ENCODE results near the gene GORASP2. TPM values are rescaled to one million over a fixed set of nuclear protein-coding genes. Genes with fewer than 3 reads are reported as not detected.

The GORASP2 gene
- polyA plus RNA-seq, 1 of the 3 experiments (the other 2 are of a cell fraction) = 127 TPM

DNA sequence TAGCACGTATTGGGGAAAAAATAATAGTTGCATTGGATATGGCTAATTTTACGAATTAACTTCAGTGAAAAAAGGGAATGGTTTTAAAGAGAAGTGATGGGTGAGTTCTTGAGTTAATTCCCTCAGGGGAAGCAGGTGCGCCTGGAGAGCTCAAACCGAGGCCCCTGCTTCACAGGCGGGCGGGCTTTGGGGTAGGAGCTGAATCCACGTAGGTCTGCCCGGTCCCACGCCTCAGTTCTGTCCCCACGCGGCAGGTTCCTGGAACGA is 44.1 kb downstream of the GORASP2 start:
- Histone ChIP-seq H3K79me2 (ENCODE audit: insufficient read depth) (no peaks in the 10 kb centered on the region), H2AFZ (ENCODE audit: low read depth) (peak overlapping the region; percentile 60; the same call in 1 of the 2 replicates), H3K36me3 (replicated peaks in 1 of 2; ENCODE audit: control insufficient read depth in 1 of 2, insufficient read depth in 2 of 2, low read length in 1 of 2) (peaks cover 0 to 2% of the 10 kb centered on the region in 2 experiments), H3K27ac (ENCODE audit: low read depth in 2 of 2, low read length in 1 of 2) (no peak overlapping the region), H4K20me1 (ENCODE audit: insufficient read depth) (no peaks in the 10 kb centered on the region), H3K4me2 (peak overlapping the region; percentile 80), H3K27me3 (ENCODE audit: insufficient read depth) (no peaks in the 10 kb centered on the region), H3K4me1 (ENCODE audit: control insufficient read depth in 1 of 2, insufficient read depth in 2 of 2, low read depth in 1 of 2, low read length in 1 of 2) (peaks cover 5 to 14% of the 10 kb centered on the region in 2 experiments; a peak in 2 of 4 replicates), H3K4me3 (ENCODE audit: low read depth in 2 of 2, low read length in 1 of 2) (peak overlapping the region; percentile 69 to 72; a peak in 3 of 4 replicates), H3F3A (replicated peaks; ENCODE audit: insufficient read depth) (peaks cover 10% of the 10 kb centered on the region), H3K9me3 (no peaks in the 10 kb centered on the region), H3K9ac (no peak overlapping the region), H3K9me2 (no peaks in the 10 kb centered on the region)
- CTCF ChIA-PET = interaction anchor here (0.6 to 4.6 kb wide), 29 partner anchors 11 to 508 kb away, joined by 3 to 70 read pairs (median 4); partner anchors contain the start of genes DCAF17, GORASP2, METTL8 and TLK1
- 44% methylated on average over 4 of the region's 12 CpGs for WGBS (ENCODE audit: low lambda C conversion rate)
- POLR2A ChIA-PET = interaction anchor here (1.2 to 3.5 kb wide), 2 partner anchors 188 to 443 kb away, joined by 5 to 9 read pairs; partner anchors contain the start of gene TLK1
- TF ChIP-seq ELF1 (IDR thresholded peaks at IDR 0.05) = no peak
- TF ChIP-seq, protein P1, sequence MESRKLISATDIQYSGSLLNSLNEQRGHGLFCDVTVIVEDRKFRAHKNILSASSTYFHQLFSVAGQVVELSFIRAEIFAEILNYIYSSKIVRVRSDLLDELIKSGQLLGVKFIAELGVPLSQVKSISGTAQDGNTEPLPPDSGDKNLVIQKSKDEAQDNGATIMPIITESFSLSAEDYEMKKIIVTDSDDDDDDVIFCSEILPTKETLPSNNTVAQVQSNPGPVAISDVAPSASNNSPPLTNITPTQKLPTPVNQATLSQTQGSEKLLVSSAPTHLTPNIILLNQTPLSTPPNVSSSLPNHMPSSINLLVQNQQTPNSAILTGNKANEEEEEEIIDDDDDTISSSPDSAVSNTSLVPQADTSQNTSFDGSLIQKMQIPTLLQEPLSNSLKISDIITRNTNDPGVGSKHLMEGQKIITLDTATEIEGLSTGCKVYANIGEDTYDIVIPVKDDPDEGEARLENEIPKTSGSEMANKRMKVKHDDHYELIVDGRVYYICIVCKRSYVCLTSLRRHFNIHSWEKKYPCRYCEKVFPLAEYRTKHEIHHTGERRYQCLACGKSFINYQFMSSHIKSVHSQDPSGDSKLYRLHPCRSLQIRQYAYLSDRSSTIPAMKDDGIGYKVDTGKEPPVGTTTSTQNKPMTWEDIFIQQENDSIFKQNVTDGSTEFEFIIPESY (IDR thresholded peaks at IDR 0.05; ENCODE audit: borderline replicate concordance, low read depth) = no peak
- TF ChIP-seq MXI1 (IDR thresholded peaks at IDR 0.05; ENCODE audit: low read depth, low read length) = no peak
- TF ChIP-seq, protein P2, sequence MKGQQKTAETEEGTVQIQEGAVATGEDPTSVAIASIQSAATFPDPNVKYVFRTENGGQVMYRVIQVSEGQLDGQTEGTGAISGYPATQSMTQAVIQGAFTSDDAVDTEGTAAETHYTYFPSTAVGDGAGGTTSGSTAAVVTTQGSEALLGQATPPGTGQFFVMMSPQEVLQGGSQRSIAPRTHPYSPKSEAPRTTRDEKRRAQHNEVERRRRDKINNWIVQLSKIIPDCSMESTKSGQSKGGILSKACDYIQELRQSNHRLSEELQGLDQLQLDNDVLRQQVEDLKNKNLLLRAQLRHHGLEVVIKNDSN (IDR thresholded peaks at IDR 0.05; ENCODE audit: borderline replicate concordance, low read depth) = no peak
- TF ChIP-seq JUND (IDR thresholded peaks at IDR 0.05) = no peak
- no peak for TF ChIP-seq EP300 (IDR thresholded peaks at IDR 0.05; ENCODE audit: borderline replicate concordance in 1 of 2, low read depth in 1 of 2, low read length in 1 of 2)
- TF ChIP-seq, protein P3, sequence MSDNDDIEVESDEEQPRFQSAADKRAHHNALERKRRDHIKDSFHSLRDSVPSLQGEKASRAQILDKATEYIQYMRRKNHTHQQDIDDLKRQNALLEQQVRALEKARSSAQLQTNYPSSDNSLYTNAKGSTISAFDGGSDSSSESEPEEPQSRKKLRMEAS (IDR thresholded peaks at IDR 0.05; ENCODE audit: low read depth) = no peak
- TF ChIP-seq NFIC (IDR thresholded peaks at IDR 0.05; ENCODE audit: borderline replicate concordance) = no peak
- no peak for TF ChIP-seq GABPA (IDR thresholded peaks at IDR 0.05; ENCODE audit: low read depth)
- TF ChIP-seq FOXM1 (IDR thresholded peaks at IDR 0.05; ENCODE audit: low read depth) = no peak
- no peak for TF ChIP-seq RAD21 (IDR thresholded peaks at IDR 0.05; ENCODE audit: low read length)
- TF ChIP-seq TEAD4 (IDR thresholded peaks at IDR 0.05; ENCODE audit: borderline replicate concordance, insufficient read depth) = no peak
- no peak for TF ChIP-seq RCOR1 (IDR thresholded peaks at IDR 0.05; ENCODE audit: low read length)
- no peak for TF ChIP-seq POLR2AphosphoS5 (IDR thresholded peaks at IDR 0.05; ENCODE audit: low read depth, low read length)
- TF ChIP-seq, protein P4, sequence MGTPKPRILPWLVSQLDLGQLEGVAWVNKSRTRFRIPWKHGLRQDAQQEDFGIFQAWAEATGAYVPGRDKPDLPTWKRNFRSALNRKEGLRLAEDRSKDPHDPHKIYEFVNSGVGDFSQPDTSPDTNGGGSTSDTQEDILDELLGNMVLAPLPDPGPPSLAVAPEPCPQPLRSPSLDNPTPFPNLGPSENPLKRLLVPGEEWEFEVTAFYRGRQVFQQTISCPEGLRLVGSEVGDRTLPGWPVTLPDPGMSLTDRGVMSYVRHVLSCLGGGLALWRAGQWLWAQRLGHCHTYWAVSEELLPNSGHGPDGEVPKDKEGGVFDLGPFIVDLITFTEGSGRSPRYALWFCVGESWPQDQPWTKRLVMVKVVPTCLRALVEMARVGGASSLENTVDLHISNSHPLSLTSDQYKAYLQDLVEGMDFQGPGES (IDR thresholded peaks at IDR 0.05; ENCODE audit: low read depth, low read length) = no peak
- no peak for DNase-seq
